ENCODE measurements around the gene ACER1.
A peak's percentile ranks its signal among the peaks of the same experiment; 100 is the strongest.

ACER1 gene

DNA sequence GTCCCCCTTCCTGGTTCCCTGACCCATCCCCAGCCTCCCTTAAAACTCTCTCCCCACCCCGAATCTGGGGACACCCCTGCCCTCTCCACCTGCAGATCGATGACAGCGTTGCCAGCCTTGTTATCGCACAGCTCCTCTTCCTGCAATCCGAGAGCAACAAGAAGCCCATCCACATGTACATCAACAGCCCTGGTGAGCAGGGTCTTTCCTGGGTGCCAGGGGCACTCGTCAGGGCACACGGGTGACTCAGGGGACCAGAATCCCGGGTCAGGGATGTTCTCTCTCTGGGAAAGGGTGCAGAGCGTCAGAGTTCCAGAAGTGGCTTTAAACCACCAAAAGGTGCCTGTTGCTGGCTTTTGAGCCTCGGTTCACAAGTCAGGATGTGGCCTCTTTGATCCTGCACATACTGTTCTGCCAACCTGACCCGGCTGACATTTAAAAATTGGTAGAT lies 29.0 kb upstream of the ACER1 start:
- H3K36me3 ChIP-seq (ENCODE audit: control insufficient read depth in 2 of 2, insufficient read depth in 1 of 2, low read length in 2 of 2) = peaks cover 38 to 40% of the 10 kb centered on the region in 2 experiments; a peak in 2 of 3 replicates
- CTCF ChIA-PET = no interaction called here
- TF ChIP-seq, protein P1, sequence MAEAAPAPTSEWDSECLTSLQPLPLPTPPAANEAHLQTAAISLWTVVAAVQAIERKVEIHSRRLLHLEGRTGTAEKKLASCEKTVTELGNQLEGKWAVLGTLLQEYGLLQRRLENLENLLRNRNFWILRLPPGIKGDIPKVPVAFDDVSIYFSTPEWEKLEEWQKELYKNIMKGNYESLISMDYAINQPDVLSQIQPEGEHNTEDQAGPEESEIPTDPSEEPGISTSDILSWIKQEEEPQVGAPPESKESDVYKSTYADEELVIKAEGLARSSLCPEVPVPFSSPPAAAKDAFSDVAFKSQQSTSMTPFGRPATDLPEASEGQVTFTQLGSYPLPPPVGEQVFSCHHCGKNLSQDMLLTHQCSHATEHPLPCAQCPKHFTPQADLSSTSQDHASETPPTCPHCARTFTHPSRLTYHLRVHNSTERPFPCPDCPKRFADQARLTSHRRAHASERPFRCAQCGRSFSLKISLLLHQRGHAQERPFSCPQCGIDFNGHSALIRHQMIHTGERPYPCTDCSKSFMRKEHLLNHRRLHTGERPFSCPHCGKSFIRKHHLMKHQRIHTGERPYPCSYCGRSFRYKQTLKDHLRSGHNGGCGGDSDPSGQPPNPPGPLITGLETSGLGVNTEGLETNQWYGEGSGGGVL (tag by site-specific recombination; IDR thresholded peaks at IDR 0.05) = no peak
- no peak for TF ChIP-seq SCRT1 (tag by site-specific recombination; IDR thresholded peaks at IDR 0.05; ENCODE audit: borderline replicate concordance)
- no peak for TF ChIP-seq GLI2 (tag by site-specific recombination; IDR thresholded peaks at IDR 0.05; ENCODE audit: borderline replicate concordance, low read depth)
- TF ChIP-seq HOXA7 (CRISPR knock-in tag; IDR thresholded peaks at IDR 0.05; ENCODE audit: borderline replicate concordance) = no peak
- TF ChIP-seq ZBTB17 (tag by site-specific recombination; IDR thresholded peaks at IDR 0.05) = peak; percentile 75
- no peak for TF ChIP-seq ZNF324 (tag by site-specific recombination; IDR thresholded peaks at IDR 0.05)
- TF ChIP-seq OSR2 (tag by site-specific recombination; IDR thresholded peaks at IDR 0.05) = no peak
- TF ChIP-seq ZNF560 (tag by site-specific recombination; IDR thresholded peaks at IDR 0.05; ENCODE audit: borderline replicate concordance) = no peak
- TF ChIP-seq SCRT2 (tag by site-specific recombination; IDR thresholded peaks at IDR 0.05) = peak; percentile 71
- TF ChIP-seq, protein P2, sequence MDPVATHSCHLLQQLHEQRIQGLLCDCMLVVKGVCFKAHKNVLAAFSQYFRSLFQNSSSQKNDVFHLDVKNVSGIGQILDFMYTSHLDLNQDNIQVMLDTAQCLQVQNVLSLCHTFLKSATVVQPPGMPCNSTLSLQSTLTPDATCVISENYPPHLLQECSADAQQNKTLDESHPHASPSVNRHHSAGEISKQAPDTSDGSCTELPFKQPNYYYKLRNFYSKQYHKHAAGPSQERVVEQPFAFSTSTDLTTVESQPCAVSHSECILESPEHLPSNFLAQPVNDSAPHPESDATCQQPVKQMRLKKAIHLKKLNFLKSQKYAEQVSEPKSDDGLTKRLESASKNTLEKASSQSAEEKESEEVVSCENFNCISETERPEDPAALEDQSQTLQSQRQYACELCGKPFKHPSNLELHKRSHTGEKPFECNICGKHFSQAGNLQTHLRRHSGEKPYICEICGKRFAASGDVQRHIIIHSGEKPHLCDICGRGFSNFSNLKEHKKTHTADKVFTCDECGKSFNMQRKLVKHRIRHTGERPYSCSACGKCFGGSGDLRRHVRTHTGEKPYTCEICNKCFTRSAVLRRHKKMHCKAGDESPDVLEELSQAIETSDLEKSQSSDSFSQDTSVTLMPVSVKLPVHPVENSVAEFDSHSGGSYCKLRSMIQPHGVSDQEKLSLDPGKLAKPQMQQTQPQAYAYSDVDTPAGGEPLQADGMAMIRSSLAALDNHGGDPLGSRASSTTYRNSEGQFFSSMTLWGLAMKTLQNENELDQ (tag by site-specific recombination; IDR thresholded peaks at IDR 0.05; ENCODE audit: low read depth) = no peak
- TF ChIP-seq ZNF791 (tag by site-specific recombination; IDR thresholded peaks at IDR 0.05) = 0 out of 2 replicates have a peak, but pooled peaks have one; percentile 2
- TF ChIP-seq OVOL3 (tag by site-specific recombination; IDR thresholded peaks at IDR 0.05) = no peak
- TF ChIP-seq ZIC2 (tag by site-specific recombination; IDR thresholded peaks at IDR 0.05) = no peak
- no peak for TF ChIP-seq ZNF670 (tag by site-specific recombination; IDR thresholded peaks at IDR 0.05; ENCODE audit: low read depth)
- POLR2A ChIA-PET = interaction anchor here (4.8 kb wide), 1 partner anchor 10 kb away, joined by 60 read pairs; the partner anchor contains the start of gene ALKBH7
- H3K9me3 ChIP-seq (ENCODE audit: control insufficient read depth, insufficient read depth, low read depth, low read length) = no peaks in the 10 kb centered on the region
- H3K4me3 ChIP-seq (ENCODE audit: low read depth, low read length) = peak overlapping the region; percentile 82
- peak overlapping the region; percentile 67; the same call in 1 of the 2 replicates for H3K27ac ChIP-seq (ENCODE audit: extremely low read depth, low read depth, low read length)
- H3K4me1 ChIP-seq (ENCODE audit: control insufficient read depth, insufficient read depth, low read length) = no peaks in the 10 kb centered on the region

DNA sequence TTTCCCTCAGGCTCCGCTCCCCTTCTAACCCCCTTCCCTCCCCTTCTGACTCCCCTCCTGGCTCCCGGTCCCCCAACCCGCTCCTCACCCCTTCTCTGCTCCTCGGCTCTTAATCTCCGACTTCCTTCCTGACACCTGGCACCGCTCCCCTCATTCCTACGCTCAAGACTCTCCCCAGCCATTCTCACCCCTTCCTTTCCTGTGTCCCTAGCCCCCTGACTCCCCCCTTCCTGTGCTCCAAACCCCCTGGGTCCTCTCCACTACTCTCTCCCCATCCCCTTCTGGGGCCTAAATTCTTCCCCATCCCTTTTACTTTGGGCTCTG lies 28.6 kb upstream of the ACER1 start:
- H3K36me3 ChIP-seq (ENCODE audit: control insufficient read depth in 2 of 2, insufficient read depth in 1 of 2, low read length in 2 of 2) = peaks cover 34 to 36% of the 10 kb centered on the region in 2 experiments; a peak in 2 of 3 replicates
- CTCF ChIA-PET = no interaction called here
- TF ChIP-seq, protein P1 (tag by site-specific recombination; IDR thresholded peaks at IDR 0.05) = 0 out of 2 replicates have a peak, but pooled peaks have one; percentile 2
- TF ChIP-seq SP2 (tag by site-specific recombination; IDR thresholded peaks at IDR 0.05) (no peak), SCRT1 (tag by site-specific recombination; IDR thresholded peaks at IDR 0.05; ENCODE audit: borderline replicate concordance) (no peak), ZBTB48 (tag by site-specific recombination; IDR thresholded peaks at IDR 0.05) (0 out of 2 replicates have a peak, but pooled peaks have one; percentile 18), ZNF791 (tag by site-specific recombination; IDR thresholded peaks at IDR 0.05) (0 out of 2 replicates have a peak, but pooled peaks have one; percentile 61), ZNF335 (tag by site-specific recombination; conservative IDR thresholded peaks at IDR 0.05) (peak; percentile 73; the same call in 1 of the 2 replicates), ZBTB20 (tag by site-specific recombination; IDR thresholded peaks at IDR 0.05) (peak; percentile 1; the same call in 1 of the 2 replicates), PRDM1 (tag by site-specific recombination; IDR thresholded peaks at IDR 0.05) (peak; percentile 13; the same call in 1 of the 2 replicates)
- TF ChIP-seq, protein P3, sequence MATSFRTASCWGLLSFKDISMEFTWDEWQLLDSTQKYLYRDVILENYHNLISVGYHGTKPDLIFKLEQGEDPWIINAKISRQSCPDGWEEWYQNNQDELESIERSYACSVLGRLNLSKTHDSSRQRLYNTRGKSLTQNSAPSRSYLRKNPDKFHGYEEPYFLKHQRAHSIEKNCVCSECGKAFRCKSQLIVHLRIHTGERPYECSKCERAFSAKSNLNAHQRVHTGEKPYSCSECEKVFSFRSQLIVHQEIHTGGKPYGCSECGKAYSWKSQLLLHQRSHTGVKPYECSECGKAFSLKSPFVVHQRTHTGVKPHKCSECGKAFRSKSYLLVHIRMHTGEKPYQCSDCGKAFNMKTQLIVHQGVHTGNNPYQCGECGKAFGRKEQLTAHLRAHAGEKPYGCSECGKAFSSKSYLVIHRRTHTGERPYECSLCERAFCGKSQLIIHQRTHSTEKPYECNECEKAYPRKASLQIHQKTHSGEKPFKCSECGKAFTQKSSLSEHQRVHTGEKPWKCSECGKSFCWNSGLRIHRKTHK (tag by site-specific recombination; IDR thresholded peaks at IDR 0.05) = no peak
- TF ChIP-seq, protein P4, sequence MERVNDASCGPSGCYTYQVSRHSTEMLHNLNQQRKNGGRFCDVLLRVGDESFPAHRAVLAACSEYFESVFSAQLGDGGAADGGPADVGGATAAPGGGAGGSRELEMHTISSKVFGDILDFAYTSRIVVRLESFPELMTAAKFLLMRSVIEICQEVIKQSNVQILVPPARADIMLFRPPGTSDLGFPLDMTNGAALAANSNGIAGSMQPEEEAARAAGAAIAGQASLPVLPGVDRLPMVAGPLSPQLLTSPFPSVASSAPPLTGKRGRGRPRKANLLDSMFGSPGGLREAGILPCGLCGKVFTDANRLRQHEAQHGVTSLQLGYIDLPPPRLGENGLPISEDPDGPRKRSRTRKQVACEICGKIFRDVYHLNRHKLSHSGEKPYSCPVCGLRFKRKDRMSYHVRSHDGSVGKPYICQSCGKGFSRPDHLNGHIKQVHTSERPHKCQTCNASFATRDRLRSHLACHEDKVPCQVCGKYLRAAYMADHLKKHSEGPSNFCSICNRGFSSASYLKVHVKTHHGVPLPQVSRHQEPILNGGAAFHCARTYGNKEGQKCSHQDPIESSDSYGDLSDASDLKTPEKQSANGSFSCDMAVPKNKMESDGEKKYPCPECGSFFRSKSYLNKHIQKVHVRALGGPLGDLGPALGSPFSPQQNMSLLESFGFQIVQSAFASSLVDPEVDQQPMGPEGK (tag by site-specific recombination; IDR thresholded peaks at IDR 0.05) = 0 out of 2 replicates have a peak, but pooled peaks have one; percentile 10
- peak overlapping the region; percentile 82 for H3K4me3 ChIP-seq (ENCODE audit: low read depth, low read length)
- POLR2A ChIA-PET = interaction anchor here (4.8 kb wide), 1 partner anchor 11 kb away, joined by 60 read pairs; the partner anchor contains the start of gene ALKBH7
- peak overlapping the region; percentile 67; the same call in 1 of the 2 replicates for H3K27ac ChIP-seq (ENCODE audit: extremely low read depth, low read depth, low read length)
- H3K9me3 ChIP-seq (ENCODE audit: control insufficient read depth, insufficient read depth, low read depth, low read length) = no peaks in the 10 kb centered on the region
- H3K4me1 ChIP-seq (ENCODE audit: control insufficient read depth, insufficient read depth, low read length) = no peaks in the 10 kb centered on the region
